GM23338 (cell line): Measurements from ENCODE around the gene LGALS1.

ENCODE experiments used
- JUNB ChIP-seq: IDR thresholded peaks from one replicate; pipeline ENCODE4 v1.6.1; 2016; ENCODE audit warnings: antibody characterized with exemption; ENCODE audit not compliant: unreplicated experiment
- POLR2AphosphoS5 ChIP-seq: IDR thresholded peaks from 2 replicates; pipeline ENCODE4 v1.6.1; 2016; ENCODE audit warnings: antibody characterized with exemption, low read depth
- ZNF331 ChIP-seq: fragments of 250-450 bp; sonication (Bioruptor Pico); IDR thresholded peaks from 2 replicates; pipeline ENCODE4 v1.5.0; 2020; ENCODE audit warnings: low read depth, mild to moderate bottlenecking, moderate library complexity
- TF ChIP-seq, protein P1 (sequence below), 2 experiments: fragments of 200-600 bp in 1 of 2; sonication (generic) in 1 of 2; conservative IDR thresholded peaks; 2 replicates each; pipeline versions ENCODE4 v1.5.1 to v1.6.1; 2016 to 2017; ENCODE audit warnings: antibody characterized with exemption in 2 of 2, low read depth in 2 of 2, mild to moderate bottlenecking in 2 of 2, moderate library complexity in 1 of 2

DNA sequence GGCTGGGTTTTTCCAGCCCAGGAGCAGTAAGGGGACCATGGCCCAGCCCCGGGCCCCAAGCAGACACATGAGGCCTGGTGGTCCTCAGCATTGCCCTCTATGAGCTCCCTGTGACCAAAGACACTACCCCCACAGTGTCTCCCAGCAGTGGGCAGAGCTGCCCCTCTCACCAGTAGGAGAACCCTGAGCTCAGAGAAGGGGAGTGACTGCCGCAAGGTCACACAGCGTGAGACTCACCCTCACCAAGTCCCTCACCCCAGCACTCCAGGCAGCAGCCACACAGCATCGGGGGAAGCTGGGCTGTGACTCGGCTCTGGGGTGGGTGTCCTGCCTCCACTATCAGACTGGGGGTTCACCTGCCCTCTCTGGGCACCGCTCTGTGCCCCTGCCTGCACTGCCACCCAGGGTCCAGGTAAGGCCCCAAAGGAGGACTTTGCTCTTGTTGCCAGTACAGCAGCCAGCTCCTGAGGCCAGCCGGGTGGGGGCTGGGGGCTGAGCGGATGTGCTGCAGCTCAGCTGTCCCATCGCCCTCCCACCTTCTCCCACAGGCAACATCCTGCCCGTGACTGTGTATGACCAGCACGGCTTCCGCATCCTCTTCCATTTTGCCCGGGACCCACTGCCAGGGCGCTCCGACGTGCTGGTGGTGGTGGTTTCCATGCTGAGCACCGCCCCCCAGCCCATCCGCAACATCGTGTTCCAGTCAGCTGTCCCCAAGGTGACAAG, 43.8 kb upstream of the LGALS1 start:
- TF ChIP-seq JUNB: no peak
- TF ChIP-seq POLR2AphosphoS5: 0 out of 2 replicates have a peak, but pooled peaks have one; percentile 4
- TF ChIP-seq, protein P1, sequence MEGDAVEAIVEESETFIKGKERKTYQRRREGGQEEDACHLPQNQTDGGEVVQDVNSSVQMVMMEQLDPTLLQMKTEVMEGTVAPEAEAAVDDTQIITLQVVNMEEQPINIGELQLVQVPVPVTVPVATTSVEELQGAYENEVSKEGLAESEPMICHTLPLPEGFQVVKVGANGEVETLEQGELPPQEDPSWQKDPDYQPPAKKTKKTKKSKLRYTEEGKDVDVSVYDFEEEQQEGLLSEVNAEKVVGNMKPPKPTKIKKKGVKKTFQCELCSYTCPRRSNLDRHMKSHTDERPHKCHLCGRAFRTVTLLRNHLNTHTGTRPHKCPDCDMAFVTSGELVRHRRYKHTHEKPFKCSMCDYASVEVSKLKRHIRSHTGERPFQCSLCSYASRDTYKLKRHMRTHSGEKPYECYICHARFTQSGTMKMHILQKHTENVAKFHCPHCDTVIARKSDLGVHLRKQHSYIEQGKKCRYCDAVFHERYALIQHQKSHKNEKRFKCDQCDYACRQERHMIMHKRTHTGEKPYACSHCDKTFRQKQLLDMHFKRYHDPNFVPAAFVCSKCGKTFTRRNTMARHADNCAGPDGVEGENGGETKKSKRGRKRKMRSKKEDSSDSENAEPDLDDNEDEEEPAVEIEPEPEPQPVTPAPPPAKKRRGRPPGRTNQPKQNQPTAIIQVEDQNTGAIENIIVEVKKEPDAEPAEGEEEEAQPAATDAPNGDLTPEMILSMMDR (conservative IDR thresholded peaks at IDR 0.05; ENCODE audit: low read depth in 2 of 2): no peak
- TF ChIP-seq ZNF331 (CRISPR knock-in tag): no peak
